Measurements from ENCODE around the gene SPATA33.
"Not testable (repeated sequence)": the region's sequence is repeated elsewhere in the genome, so short reads cannot be mapped to it uniquely, and the experiment has no call there.

SPATA33 gene

DNA sequence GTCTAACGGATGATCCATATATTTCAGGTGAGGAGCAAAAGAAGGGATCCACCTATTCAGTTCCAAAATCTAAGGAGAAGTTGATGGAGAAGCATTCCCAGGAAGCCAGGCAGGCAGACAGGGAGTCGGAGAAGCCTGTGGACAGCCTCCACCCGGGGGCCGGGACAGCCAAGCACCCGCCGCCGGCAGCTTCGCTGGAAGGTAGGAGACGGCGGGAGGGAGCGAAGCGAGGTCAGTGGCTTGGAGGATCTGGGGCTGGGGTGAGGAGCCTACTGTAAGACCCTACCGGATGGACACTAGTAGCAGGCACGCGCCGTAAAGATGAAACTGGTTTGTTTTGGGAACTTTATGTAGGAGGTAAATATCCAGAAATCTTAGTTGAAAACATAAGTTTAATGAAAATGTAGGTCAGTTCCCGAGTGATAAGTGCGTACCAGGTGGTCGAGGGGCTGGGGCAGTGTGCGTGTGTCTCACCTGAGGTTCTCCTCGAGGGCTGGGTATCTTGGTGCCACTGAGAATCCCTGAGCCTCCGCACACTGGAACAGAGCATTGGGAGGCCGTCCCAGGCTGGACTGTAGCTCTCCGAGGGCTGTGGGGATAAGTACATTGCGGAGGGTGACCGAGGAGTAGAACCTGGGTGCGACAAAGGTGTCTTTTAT is 714 bp downstream of the SPATA33 start:
- in situ Hi-C loops (cut with MboI; ENCODE audit: low sequenced_read_pairs) = no loop called here

DNA sequence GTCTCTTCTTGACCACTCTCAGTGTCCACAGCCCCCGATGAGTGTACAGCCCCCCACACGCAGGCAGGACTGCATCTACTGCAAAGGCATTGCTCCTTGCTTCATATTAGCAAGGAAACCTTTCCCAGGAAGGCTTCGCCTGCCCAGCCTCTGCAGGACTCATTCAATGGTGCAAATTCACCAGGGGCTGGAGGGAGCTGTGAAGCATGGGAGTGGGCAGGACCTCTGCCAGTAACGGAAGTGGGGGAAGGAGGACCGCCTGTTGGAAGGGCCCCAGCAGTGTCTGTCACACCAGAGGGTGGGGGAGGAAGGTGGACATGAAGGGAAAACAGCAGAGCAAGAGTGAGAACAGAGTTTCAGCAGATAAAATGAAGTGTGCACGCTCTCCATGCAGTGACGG is 2.5 kb downstream of the SPATA33 start:
- in situ Hi-C loops (cut with MboI; ENCODE audit: low sequenced_read_pairs) = no loop called here

- in situ Hi-C loops (cut with MboI; ENCODE audit: low sequenced_read_pairs) = no loop called here
Observed at GRCh38 chr16:89661215-89661614, 3.6 kb downstream of the SPATA33 start.

DNA sequence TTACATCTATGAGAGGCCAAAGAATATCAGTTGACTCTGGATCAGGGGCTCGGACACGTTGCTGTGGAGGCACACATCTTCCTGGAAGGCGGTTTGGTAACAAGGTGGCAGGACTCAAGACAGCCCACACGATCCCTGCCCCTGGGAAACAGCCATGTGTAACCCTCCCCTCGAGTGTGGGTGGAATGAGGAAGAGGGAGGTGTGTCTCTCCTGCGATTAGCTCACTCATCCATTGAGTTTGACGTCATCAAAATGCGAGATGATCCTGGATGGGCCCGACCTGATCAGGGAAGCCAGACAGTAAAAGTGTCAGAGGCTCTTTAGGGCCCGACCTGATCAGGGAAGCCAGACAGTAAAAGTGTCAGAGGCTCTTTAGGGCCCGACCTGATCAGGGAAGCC is 6.6 kb downstream of the SPATA33 start:
- in situ Hi-C loops (cut with MboI; ENCODE audit: low sequenced_read_pairs) = not testable (repeated sequence)

- in situ Hi-C loops (cut with MboI; ENCODE audit: low sequenced_read_pairs) = not testable (repeated sequence)
Observed at GRCh38 chr16:89667000-89667399, 9.4 kb downstream of the SPATA33 start.

DNA sequence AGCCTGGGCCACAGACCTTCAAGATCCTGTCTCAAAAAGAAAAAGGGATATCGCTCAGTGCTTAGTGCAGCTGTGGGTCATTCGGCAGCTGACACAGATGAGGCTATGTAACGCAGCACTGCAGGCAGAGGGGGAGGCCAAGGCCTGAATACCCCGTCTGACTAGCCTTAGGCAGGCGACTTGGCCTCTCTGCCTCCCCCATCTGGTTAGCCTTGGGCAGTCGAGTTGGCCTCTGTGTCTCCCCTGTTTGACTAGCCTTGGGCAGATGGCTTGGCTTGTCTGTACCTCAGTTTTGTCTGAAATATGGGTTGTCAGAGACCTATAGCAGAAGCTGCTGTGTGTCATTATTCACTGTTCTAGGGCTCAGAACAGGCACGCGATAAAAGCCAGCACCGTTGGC is 10.0 kb downstream of the SPATA33 start:
- in situ Hi-C loops (cut with MboI; ENCODE audit: low sequenced_read_pairs) = no loop called here

DNA sequence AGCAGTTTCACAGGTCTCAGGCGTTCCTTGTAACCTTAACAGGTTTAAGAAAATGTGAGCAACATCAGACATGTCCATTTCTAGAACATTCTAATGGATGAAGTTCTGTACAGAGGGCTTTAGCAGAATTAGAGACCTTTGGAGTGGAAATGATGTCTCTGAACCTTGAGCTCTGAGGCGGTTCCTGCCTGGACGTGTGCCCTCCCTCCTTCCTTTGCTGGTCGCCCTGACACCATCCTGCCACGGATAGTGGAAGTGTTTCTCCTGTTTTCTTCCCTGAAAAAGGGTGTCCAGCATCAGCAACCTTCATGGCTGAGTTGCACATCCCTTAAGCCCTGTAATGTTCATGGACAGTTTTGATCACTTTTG is 11.1 kb downstream of the SPATA33 start:
- in situ Hi-C loops (cut with MboI; ENCODE audit: low sequenced_read_pairs) = no loop called here

DNA sequence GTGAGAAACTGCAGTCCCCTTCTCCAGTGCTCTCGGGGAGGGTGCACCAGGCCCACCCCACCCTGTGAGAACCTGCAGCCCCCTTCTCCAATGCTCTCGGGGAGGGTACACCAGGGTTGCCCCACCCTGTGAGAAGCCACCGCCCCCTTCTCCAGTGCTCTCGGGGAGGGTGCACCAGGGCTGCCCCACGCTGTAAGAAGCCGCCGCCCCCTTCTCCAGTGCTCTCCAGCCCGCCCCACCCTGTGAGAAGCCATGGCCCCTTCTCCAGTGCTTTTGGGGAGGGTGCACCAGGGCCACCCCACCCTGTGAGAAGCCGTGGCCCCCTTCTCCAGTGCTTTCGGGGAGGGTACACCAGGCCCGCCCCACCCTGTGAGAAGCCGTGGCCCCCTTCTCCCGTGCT is 12.1 kb downstream of the SPATA33 start:
- in situ Hi-C loops (cut with MboI; ENCODE audit: low sequenced_read_pairs) = no loop called here

DNA sequence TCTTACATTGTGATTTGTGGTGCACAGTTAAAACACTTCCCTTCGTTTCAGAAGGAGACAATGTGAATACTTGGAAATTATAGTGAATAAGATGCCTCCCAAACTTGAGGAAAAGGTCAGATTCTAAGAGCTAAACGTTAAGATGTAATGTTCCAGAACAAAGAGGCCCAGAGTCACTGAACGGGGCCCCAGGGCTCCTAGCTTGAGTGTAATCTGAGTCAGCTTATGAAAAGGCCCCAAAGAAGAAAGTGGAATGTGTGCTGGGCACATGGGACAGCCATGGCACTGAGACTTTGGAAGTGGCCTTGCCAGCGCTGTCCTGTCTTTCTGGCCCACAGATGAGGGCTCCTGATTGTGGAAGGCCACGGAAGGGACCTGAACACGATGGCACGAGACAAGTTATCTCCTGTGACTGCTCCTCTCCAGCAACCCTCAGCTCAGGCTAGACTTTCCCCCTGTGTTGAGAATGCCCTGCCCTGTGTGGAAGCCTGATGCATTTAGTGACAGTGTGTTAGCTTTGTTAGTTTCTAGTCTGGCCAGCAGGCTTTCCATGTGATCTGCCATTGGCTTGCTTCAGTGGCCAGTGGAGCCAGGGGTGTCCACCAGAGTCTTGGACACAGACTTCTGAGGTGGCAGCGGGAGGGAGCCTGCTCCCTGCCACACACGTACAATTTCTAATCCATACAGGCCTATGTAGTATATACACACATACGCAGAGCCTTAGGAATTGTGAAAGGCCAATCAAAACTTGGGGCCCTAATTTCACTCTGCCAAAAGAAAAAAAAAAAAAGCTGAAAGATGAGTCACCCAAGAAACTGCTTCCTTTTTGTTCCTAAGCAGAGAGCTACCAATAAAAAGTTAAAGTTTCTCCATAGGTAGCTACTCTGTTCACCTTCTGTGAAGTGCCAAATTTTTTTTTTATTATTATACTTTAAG is 13.1 kb downstream of the SPATA33 start:
- in situ Hi-C loops (cut with MboI; ENCODE audit: low sequenced_read_pairs) = no loop called here

DNA sequence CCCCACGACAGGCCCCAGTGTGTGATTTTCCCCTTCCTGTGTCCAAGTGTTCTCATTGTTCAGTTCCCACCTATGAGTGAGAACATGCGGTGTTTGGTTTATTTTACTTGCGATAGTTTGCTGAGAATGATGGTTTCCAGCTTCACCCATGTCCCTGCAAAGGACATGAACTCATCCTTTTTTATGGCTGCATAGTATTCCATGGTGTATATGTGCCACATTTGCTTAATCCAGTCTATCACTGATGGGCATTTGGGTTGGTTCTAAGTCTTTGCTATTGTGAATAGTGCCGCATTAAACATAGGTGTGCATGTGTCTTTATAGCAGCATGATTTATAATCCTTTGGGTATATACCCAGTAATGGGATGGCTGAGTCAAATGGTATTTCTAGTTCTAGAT is 13.9 kb downstream of the SPATA33 start:
- in situ Hi-C loops (cut with MboI; ENCODE audit: low sequenced_read_pairs) = not testable (repeated sequence)

GRCh38 chr16:89672177-89672941 is 14.7 kb downstream of the SPATA33 start:
- in situ Hi-C loops (cut with MboI; ENCODE audit: low sequenced_read_pairs) = no loop called here

DNA sequence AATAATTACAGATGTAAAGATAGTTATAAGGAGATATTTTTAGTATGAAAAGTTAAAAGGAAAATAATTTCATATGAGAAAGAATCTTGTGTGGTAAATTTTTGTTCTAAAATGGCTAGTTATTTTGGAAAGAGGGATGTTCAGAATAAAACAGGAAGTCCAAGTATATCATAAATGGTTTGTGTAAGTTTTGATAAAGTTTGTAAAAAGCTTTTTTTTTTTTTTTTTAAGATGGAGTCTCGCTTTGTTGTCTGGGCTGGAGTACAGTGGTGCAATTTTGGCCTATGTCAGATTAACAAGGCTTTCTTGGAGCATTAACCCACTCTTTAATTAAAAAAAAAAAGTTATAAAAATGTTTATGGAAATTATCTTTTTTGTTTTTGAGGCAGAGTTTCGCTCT is 20.6 kb downstream of the SPATA33 start:
- in situ Hi-C loops (cut with MboI; ENCODE audit: low sequenced_read_pairs) = no loop called here

GRCh38 chr16:89685916-89686315 is 28.3 kb downstream of the SPATA33 start:
- in situ Hi-C loops (cut with MboI; ENCODE audit: low sequenced_read_pairs) = no loop called here

DNA sequence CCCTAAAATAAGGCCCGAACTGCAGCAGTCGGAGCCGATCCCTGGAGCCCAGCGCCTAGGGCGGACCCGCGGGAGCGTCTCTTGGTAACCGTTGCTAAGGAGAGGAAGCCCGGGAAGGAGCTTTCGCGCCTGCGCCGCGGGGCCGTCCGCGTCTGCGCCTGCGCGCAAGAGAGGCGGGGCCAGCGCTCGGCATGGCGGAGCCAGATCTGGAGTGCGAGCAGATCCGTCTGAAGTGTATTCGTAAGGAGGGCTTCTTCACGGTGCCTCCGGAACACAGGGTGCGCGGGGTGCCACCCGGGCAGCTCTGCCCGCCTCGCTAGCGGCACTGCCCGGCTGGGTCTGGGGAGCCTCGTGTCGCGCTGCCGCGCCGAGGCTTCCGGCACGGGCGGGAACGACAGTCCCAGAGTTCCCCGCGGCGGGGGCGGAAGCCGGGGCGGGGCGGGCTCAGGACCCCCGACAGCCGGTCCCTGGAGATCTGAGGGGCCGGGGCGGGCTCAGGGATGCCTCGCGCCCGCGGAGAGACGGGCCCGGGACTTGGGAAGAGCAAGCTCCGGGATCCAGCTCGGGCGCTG is 29.0 kb downstream of the SPATA33 start, which contains the start of gene CDK10:
Gene CDK10 (plus strand): TSS at position 170 of the 572 bp plus-strand sequence. CDS start 22 bp downstream, at position 192.
- in situ Hi-C loops (cut with MboI; ENCODE audit: low sequenced_read_pairs) = no loop called here

- in situ Hi-C loops (cut with MboI; ENCODE audit: low sequenced_read_pairs) = no loop called here
Observed at GRCh38 chr16:89687092-89687940, 29.7 kb downstream of the SPATA33 start.

DNA sequence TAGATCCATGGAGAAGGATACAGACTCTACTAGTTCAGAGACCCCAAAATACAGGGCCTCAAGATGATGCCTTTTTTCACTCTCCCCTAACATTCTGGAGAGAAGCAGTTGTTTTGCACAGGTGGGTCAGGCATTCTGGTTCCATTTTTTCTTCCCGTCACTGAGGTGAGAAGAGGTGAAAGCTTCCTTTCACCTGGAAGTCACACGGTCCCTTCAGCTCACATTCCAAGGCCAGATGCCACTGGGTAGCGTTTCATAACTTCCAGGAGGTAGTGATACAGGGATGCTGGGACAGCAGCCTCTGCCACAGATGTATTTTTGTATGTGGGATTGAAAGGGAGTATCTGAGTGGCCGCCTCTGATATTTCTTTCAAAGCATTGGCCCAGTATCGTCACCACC is 30.8 kb downstream of the SPATA33 start:
- in situ Hi-C loops (cut with MboI; ENCODE audit: low sequenced_read_pairs) = no loop called here

DNA sequence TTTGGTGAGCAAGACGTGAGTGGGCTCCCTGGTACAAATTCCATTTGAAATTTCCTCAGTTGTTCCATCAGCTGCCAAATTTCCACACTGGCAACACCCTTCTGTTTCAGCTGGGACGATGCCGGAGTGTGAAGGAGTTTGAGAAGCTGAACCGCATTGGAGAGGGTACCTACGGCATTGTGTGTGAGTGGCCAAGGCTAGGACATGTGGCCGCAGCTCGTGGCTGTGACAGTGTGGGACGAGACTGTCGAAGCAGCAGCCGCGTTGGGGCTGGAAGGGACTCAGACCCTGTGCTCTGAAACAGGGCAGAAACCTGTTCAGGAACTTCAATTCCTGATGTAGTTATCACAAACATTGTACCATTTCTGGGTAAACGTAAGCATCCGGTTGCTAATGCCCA is 31.5 kb downstream of the SPATA33 start:
- in situ Hi-C loops (cut with MboI; ENCODE audit: low sequenced_read_pairs) = no loop called here

DNA sequence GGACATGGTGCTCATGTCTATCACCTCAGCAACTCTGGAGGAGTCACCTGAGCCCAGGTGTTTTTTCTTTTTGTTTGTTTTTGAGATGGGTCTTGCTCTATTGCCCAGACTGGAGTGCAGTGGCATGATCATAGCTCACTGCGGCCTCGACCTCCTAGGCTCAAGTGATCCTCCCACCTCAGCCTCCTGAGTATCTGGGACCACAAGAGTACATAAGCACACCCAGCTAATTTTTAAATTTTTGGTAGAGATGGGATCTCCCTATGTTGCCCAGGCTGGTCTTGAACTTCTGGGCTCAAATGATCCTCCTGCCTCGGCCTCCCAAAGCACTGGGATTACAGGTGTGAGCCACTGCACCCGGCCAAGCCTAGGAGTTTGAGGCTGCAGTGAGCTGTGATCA is 32.0 kb downstream of the SPATA33 start:
- in situ Hi-C loops (cut with MboI; ENCODE audit: low sequenced_read_pairs) = not testable (repeated sequence)

DNA sequence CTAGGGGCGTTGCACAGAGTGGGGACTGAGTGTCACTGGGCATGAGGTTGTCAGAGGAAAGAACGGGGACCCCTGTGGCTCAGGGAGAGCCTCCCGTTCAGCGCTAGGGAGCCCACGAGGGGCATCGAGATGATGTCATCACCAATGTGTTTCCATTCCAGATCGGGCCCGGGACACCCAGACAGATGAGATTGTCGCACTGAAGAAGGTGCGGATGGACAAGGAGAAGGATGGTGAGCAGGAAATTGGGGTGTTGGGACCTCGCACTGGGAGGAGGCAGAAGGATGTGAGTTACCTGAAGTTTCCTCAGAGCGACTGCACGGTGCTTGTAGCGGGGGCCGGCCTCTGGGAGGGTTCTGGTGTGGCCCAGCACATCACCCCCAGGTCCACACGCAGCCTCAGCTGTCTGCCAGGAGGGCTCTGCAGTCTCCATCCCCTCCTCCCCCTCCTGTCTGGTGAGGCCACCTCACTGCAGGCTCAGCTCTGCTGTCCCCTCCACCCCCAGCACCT is 32.8 kb downstream of the SPATA33 start:
- in situ Hi-C loops (cut with MboI; ENCODE audit: low sequenced_read_pairs) = no loop called here
